Measurements from ENCODE around the gene UBL4A.

UBL4A gene

DNA sequence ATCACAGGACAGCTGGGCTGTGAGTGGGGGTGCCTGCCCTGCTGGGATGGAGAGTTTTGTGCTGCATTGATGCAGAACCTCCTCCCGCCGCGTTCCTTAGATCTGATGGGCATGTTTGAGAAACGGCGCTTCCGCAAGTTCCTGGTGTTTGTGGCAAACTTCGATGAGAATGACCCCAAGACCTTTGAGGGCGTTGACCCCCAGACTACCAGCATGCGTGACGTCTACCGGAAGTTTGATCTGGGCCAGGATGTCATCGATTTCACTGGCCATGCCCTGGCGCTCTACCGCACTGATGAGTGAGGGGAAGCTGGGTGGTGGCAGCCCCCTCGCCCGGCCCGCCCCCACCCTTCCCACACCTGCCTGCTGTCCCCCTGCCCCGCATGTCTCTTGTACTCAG, 46.6 kb downstream of the UBL4A start:
- Mint-ChIP-seq H3K4me3 (no peak overlapping the region), H3K27ac (no peak overlapping the region), H3K27me3 (ENCODE audit: low read depth) (no peaks in the 10 kb centered on the region), H3K4me1 (ENCODE audit: low read depth) (peaks cover 19% of the 10 kb centered on the region), H3K36me3 (ENCODE audit: low read depth) (peaks cover 22% of the 10 kb centered on the region), H3K9me3 (no peaks in the 10 kb centered on the region)
- no peak for DNase-seq (ENCODE audit: low spot score)

DNA sequence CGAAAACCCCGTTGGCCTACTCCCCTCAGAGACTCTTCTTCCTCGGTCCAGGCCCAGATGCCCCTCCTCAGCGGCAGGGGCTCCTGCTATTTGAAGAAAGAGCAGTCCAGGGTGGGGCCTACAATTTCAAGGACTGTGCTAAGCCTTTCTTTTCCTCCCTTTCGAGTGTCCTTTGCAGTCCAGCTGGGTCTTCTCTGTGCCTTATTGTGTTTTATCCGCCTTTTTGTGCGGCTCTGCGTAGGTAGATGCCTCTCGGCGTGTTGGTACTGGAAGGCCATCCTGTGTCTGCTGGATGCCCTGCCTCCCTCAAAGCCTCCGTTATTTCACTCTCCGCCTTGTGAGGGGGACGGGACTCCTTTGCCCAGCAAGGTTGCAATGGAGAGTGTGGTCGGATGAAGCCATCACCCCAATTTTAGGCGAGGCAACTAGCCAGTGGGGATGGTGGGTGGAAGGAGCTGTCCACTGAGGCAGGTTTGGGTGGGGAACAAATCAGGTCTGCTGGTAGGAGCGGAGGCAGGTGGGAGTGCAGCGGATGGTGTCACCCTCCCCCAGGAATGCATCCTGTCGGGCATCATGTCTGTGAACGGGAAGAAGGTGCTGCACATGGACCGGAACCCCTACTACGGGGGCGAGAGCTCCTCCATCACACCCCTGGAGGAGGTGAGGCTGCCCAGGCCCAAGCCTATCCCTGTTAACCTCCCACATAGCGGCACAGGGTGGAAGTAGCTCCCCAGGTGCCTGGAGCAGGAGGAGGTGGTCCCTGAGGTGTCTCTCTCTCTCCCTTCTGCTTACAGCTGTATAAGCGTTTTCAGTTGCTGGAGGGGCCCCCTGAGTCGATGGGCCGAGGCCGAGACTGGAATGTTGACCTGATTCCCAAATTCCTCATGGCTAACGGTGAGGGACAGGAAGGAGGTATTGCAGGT, 48.2 kb downstream of the UBL4A start:
- Mint-ChIP-seq H3K4me1 (ENCODE audit: low read depth) (peaks cover 16% of the 10 kb centered on the region), H3K27me3 (ENCODE audit: low read depth) (no peaks in the 10 kb centered on the region), H3K4me3 (peak overlapping the region; percentile 87), H3K9me3 (no peaks in the 10 kb centered on the region), H3K27ac (peak overlapping the region; percentile 82), H3K36me3 (ENCODE audit: low read depth) (peaks cover 22% of the 10 kb centered on the region)
- DNase-seq (ENCODE audit: low spot score): no peak

DNA sequence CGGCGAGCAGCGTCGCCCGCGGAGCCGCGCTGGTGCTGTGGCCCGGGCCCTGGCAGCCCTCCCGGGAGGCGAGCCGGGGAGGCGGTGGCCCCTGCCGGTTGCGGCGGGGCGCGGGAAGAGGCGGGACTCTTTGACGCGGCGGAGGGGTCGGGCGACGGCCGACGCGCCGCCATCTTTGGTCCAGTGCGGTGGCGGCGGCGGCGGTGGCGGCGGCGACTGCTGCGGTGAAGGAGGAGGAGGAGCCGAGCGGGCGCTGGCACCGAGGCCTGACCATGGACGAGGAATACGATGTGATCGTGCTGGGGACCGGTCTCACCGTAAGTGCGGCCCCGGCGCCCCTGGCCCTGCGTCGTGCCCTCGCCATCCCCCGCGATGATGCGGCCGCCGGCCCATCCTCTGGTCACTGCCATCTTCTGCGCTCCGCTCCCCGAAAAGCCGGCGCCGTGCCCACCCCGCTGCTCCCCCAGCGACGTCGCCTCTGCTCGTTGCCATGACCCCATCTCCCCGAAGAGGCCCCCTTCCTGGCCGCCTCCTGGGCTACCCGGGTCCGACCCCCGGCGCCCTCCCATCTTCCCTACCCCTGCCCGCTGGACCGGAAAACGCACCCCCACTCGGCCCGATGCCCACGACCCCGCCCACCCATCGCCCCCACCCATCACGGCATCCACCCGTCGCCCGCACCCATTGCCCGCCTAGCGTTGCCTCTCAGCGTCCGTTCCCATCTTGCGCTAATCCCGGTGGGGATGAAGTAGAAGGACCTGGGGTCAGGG, 49.2 kb downstream of the UBL4A start, which contains the start of gene GDI1:
TSS of gene GDI1 (plus strand) at position 172 of the 770 bp plus-strand sequence. CDS start at position 273, 101 bp downstream.
- Mint-ChIP-seq H3K9me3 (no peaks in the 10 kb centered on the region), H3K27ac (peak within 1 kb of the TSS; percentile 82), H3K36me3 (ENCODE audit: low read depth) (peaks cover 22% of the 10 kb centered on the region), H3K4me1 (ENCODE audit: low read depth) (peaks cover 13% of the 10 kb centered on the region), H3K4me3 (peak within 1 kb of the TSS; percentile 87), H3K27me3 (ENCODE audit: low read depth) (no peaks in the 10 kb centered on the region)
- peak; percentile 54 for DNase-seq (ENCODE audit: low spot score)

DNA sequence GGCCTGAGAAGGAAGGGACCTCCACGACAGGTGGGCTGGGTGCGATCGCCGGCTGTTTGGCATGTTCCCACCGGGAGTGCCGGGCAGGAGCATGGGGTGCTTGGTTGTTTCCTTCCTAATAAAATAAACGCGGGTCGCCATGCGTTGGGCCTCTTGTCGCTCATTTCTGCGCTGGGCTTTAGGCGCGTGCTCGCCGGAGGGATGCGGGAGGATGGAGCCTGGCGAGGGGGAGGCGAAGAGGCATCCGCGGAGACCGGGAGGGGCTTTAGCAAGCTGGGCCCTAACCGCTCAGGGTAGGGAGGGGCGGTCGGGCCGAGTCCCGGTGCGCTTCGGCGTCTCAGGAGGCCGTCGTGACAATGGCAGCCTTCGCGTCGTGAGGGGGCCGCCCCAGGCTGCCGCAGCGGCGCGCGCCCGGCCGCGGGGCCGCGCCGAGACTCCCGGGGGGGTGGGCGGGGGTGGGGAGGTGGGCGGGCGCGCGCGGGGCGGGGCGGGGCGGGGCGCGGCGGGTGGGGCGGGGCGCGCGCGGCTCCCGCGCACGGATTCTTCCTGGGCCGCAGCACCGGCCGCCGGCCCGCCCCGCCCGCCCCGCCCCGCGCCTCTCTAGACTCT, 49.9 kb downstream of the UBL4A start:
- H3K27me3 Mint-ChIP-seq (ENCODE audit: low read depth): no peaks in the 10 kb centered on the region
- peak overlapping the region; percentile 80 for H3K4me3 Mint-ChIP-seq
- DNase-seq (ENCODE audit: low spot score): peak; percentile 47
- H3K9me3 Mint-ChIP-seq: no peaks in the 10 kb centered on the region
- H3K36me3 Mint-ChIP-seq (ENCODE audit: low read depth): peaks cover 19% of the 10 kb centered on the region
- peaks cover 12% of the 10 kb centered on the region for H3K4me1 Mint-ChIP-seq (ENCODE audit: low read depth)
- H3K27ac Mint-ChIP-seq: peak overlapping the region; percentile 82

- peaks cover 19% of the 10 kb centered on the region for H3K4me1 Mint-ChIP-seq (ENCODE audit: low read depth)
- no peak for DNase-seq (ENCODE audit: low spot score)
- no peaks in the 10 kb centered on the region for H3K9me3 Mint-ChIP-seq
- no peak overlapping the region for H3K27ac Mint-ChIP-seq
- peak overlapping the region; percentile 9 for H3K4me3 Mint-ChIP-seq
- peaks cover 20% of the 10 kb centered on the region for H3K36me3 Mint-ChIP-seq (ENCODE audit: low read depth)
- no peaks in the 10 kb centered on the region for H3K27me3 Mint-ChIP-seq (ENCODE audit: low read depth)
Observed at GRCh38 chrX:154435171-154435733, 51.2 kb downstream of the UBL4A start.

- no peaks in the 10 kb centered on the region for H3K27me3 Mint-ChIP-seq (ENCODE audit: low read depth)
- DNase-seq (ENCODE audit: low spot score): no peak
- H3K4me1 Mint-ChIP-seq (ENCODE audit: low read depth): peaks cover 22% of the 10 kb centered on the region
- H3K27ac Mint-ChIP-seq: no peak overlapping the region
- peaks cover 17% of the 10 kb centered on the region for H3K36me3 Mint-ChIP-seq (ENCODE audit: low read depth)
- H3K9me3 Mint-ChIP-seq: no peaks in the 10 kb centered on the region
- H3K4me3 Mint-ChIP-seq: no peak overlapping the region
Observed at GRCh38 chrX:154434394-154435168, 51.8 kb downstream of the UBL4A start.

All from T-helper 2 cell treated with Interferon-gamma antibody and Interleukin-4, amounts not matched to agents 5 μg/mL and 100 μg/mL, for 36 hours (primary cell).